A375 (cell line): ENCODE results near the gene MZT2B. TPM values are rescaled to one million over a fixed set of nuclear protein-coding genes. Genes with fewer than 3 reads are reported as not detected.

Source experiments
- total RNA-seq: library from RNA; depleted of rRNA; stranded (reverse); fragments of >200 nt; shearing (Covaris generic); gene quantifications from 2 replicates; pipeline ENCODE4 v1.2.3, GENCODE V29; 2014; rRNA removed

Gene MZT2B
- total RNA-seq = 185 and 203 TPM in 2 replicates

GRCh38 chr2:130181880-130182682, at the start of gene MZT2B:
MZT2B (plus strand) TSS chr2:130182262; CDS start chr2:130182283, 21 bp downstream.

GRCh38 chr2:130145006-130145414, 37.1 kb upstream of the MZT2B start, which contains the start of gene CCDC74B:
CCDC74B (minus strand) TSS chr2:130145112; CDS start chr2:130144996, 116 bp downstream.

GRCh38 chr2:130181325-130181879, 660 bp upstream of the MZT2B start, which contains the start of gene SMPD4:
SMPD4 (minus strand) TSS chr2:130181602; CDS start chr2:130176592, 5,010 bp downstream.

GRCh38 chr2:130198343-130198742, 16.3 kb downstream of the MZT2B start, which contains the start of gene TUBA3E:
TUBA3E (minus strand) TSS chr2:130198439; CDS start chr2:130198360, 79 bp downstream.

Other genes starting within 250 kb of the MZT2B start
- 0.05 TPM in 1 of 2 replicates, not detected in the other for gene RAB6C, start 202.6 kb upstream of the MZT2B start, total RNA-seq
- 15.5 and 16.4 TPM in 2 replicates for gene POTEF, start 53.0 kb upstream of the MZT2B start, total RNA-seq
- 16.5 and 21.1 TPM in 2 replicates for gene CCDC74B, start 37.1 kb upstream of the MZT2B start, total RNA-seq
- gene SMPD4, start 660 bp upstream of the MZT2B start, total RNA-seq = 23.0 and 24.3 TPM in 2 replicates
- not detected in 2 replicates for gene TUBA3E, start 16.2 kb downstream of the MZT2B start, total RNA-seq
- gene IMP4, start 160.6 kb downstream of the MZT2B start, total RNA-seq = 173 and 182 TPM in 2 replicates
- gene PTPN18, start 173.8 kb downstream of the MZT2B start, total RNA-seq = 13.9 and 16.3 TPM in 2 replicates